Osteocyte (in vitro differentiated cells): ENCODE results near the gene DUSP28. TPM values are rescaled to one million over a fixed set of nuclear protein-coding genes. Genes with fewer than 3 reads are reported as not detected.

Experiments used
- DNase-seq: peaks from one replicate; pipeline ENCODE4 v3.0.0; 2021; ENCODE audit warnings: mixed read lengths; ENCODE audit not compliant: unreplicated experiment; ENCODE audit errors: extremely low spot score
- H3K27ac Mint-ChIP-seq: one replicate; pipeline ENCODE4 v1.8.0; 2021; ENCODE audit warnings: mild to moderate bottlenecking, mixed read lengths; ENCODE audit not compliant: unreplicated experiment
- H3K27me3 Mint-ChIP-seq: one replicate; pipeline ENCODE4 v1.8.0; 2021; ENCODE audit warnings: mixed read lengths; ENCODE audit not compliant: unreplicated experiment
- H3K36me3 Mint-ChIP-seq: one replicate; pipeline ENCODE4 v1.8.0; 2021; ENCODE audit warnings: mixed read lengths; ENCODE audit not compliant: unreplicated experiment
- H3K4me1 Mint-ChIP-seq: one replicate; pipeline ENCODE4 v1.8.0; 2021; ENCODE audit warnings: mixed read lengths; ENCODE audit not compliant: unreplicated experiment
- H3K4me3 Mint-ChIP-seq: one replicate; pipeline ENCODE4 v1.8.0; 2021; ENCODE audit warnings: mild to moderate bottlenecking, moderate library complexity, mixed read lengths; ENCODE audit not compliant: unreplicated experiment
- H3K9me3 Mint-ChIP-seq: one replicate; pipeline ENCODE4 v1.8.0; 2021; ENCODE audit warnings: mixed read lengths; ENCODE audit not compliant: unreplicated experiment
- CTCF ChIP-seq: fragments of 200-600 bp; sonication (generic); IDR thresholded peaks from 2 replicates; pipeline ENCODE4 v1.5.0; 2021; ENCODE audit warnings: antibody characterized with exemption, mild to moderate bottlenecking, moderate library complexity
- total RNA-seq: library from RNA; stranded (reverse); gene quantifications from 2 replicates; pipeline ENCODE4 v1.2.1, GENCODE V29; 2021

DUSP28 gene
- total RNA-seq, 1 donor from 2014 or later: 5.9 TPM

- Mint-ChIP-seq H3K27me3 (no peaks in the 10 kb centered on the region), H3K9me3 (no peaks in the 10 kb centered on the region), H3K4me1 (peaks cover under 1% of the 10 kb centered on the region), H3K36me3 (no peaks in the 10 kb centered on the region), H3K27ac (no peak overlapping the region), H3K4me3 (no peak overlapping the region)
- no peak for DNase-seq
- no peak for TF ChIP-seq CTCF
Observed at GRCh38 chr2:240599141-240599583, 39.0 kb downstream of the DUSP28 start.

- Mint-ChIP-seq H3K4me3 (no peak overlapping the region), H3K9me3 (no peaks in the 10 kb centered on the region), H3K36me3 (no peaks in the 10 kb centered on the region), H3K4me1 (peaks cover 5% of the 10 kb centered on the region), H3K27ac (no peak overlapping the region), H3K27me3 (no peaks in the 10 kb centered on the region)
- DNase-seq: no peak
- TF ChIP-seq CTCF: no peak
Observed at GRCh38 chr2:240600451-240600961, 40.3 kb downstream of the DUSP28 start.

GRCh38 chr2:240601061-240601830 is 41.1 kb downstream of the DUSP28 start:
- H3K9me3 Mint-ChIP-seq: no peaks in the 10 kb centered on the region
- TF ChIP-seq CTCF: no peak
- no peak overlapping the region for H3K27ac Mint-ChIP-seq
- H3K4me1 Mint-ChIP-seq: peaks cover 5% of the 10 kb centered on the region
- no peak for DNase-seq
- no peaks in the 10 kb centered on the region for H3K27me3 Mint-ChIP-seq
- no peaks in the 10 kb centered on the region for H3K36me3 Mint-ChIP-seq
- no peak overlapping the region for H3K4me3 Mint-ChIP-seq

GRCh38 chr2:240601831-240602160 is 41.6 kb downstream of the DUSP28 start:
- peaks cover 5% of the 10 kb centered on the region for H3K4me1 Mint-ChIP-seq
- H3K27ac Mint-ChIP-seq: no peak overlapping the region
- no peaks in the 10 kb centered on the region for H3K36me3 Mint-ChIP-seq
- no peak for TF ChIP-seq CTCF
- DNase-seq: no peak
- H3K27me3 Mint-ChIP-seq: no peaks in the 10 kb centered on the region
- no peaks in the 10 kb centered on the region for H3K9me3 Mint-ChIP-seq
- no peak overlapping the region for H3K4me3 Mint-ChIP-seq

- Mint-ChIP-seq H3K36me3 (no peaks in the 10 kb centered on the region), H3K4me3 (no peak overlapping the region), H3K27me3 (no peaks in the 10 kb centered on the region), H3K9me3 (no peaks in the 10 kb centered on the region), H3K4me1 (peaks cover 5% of the 10 kb centered on the region), H3K27ac (no peak overlapping the region)
- no peak for DNase-seq
- TF ChIP-seq CTCF: no peak
Observed at GRCh38 chr2:240602266-240603050, 42.3 kb downstream of the DUSP28 start.
